OCI-LY3 (cell line): ENCODE data around the gene ATF6.

Experiments used
- H2AFZ ChIP-seq: fragments of 200-600, 300-600 bp; shearing (Covaris generic); 2 replicates; pipeline ENCODE4 v1.6.0; 2014; ENCODE audit warnings: antibody characterized with exemption, low read depth, low read length
- H3K27ac ChIP-seq: fragments of 200-600, 300-600 bp; sonication (generic); 2 replicates; pipeline ENCODE4 v1.5.1; 2014; ENCODE audit warnings: mild to moderate bottlenecking, low read length, moderate library complexity, mixed read lengths
- H3K27me3 ChIP-seq: fragments of 200-600, 300-600 bp; sonication (generic); 2 replicates; pipeline ENCODE4 v1.6.1; 2014; ENCODE audit warnings: low read depth, low read length, mixed read lengths
- H3K36me3 ChIP-seq: fragments of 200-600, 300-600 bp; sonication (generic); replicated peaks from 2 replicates; pipeline ENCODE3; 2014; ENCODE audit warnings: low read depth, low read length, mixed read lengths
- H3K4me1 ChIP-seq: fragments of 300-600, 200-600 bp; sonication (generic); 2 replicates; pipeline ENCODE4 v1.6.1; 2014; ENCODE audit warnings: low read length, mixed read lengths
- H3K4me2 ChIP-seq: fragments of 200-600, 300-600 bp; sonication (generic); 2 replicates; pipeline ENCODE4 v1.6.1; 2014; ENCODE audit warnings: low read length, mixed read lengths
- H3K4me3 ChIP-seq: fragments of 300-600, 200-600 bp; sonication (generic); 2 replicates; pipeline ENCODE4 v1.5.1; 2014; ENCODE audit warnings: antibody characterized with exemption, mild to moderate bottlenecking, low read length, moderate library complexity
- H3K79me2 ChIP-seq: fragments of 300-600, 200-600 bp; shearing (Covaris generic); 2 replicates; pipeline ENCODE4 v1.6.1; 2014; ENCODE audit warnings: mild to moderate bottlenecking, low read length, mixed read lengths
- H3K9ac ChIP-seq: fragments of 300-600, 200-600 bp; shearing (Covaris generic); 2 replicates; pipeline ENCODE4 v1.6.0; 2014; ENCODE audit warnings: mild to moderate bottlenecking, low read length, moderate library complexity
- H3K9me3 ChIP-seq: fragments of 200-600, 300-600 bp; shearing (Covaris generic); 2 replicates; pipeline ENCODE4 v1.6.1; 2014; ENCODE audit warnings: low read length, mixed read lengths; ENCODE audit not compliant: insufficient read depth
- H4K20me1 ChIP-seq: fragments of 200-600, 300-600 bp; sonication (generic); 2 replicates; pipeline ENCODE4 v1.6.1; 2016; ENCODE audit warnings: low read length, mixed read lengths; ENCODE audit not compliant: insufficient read depth
- EZH2phosphoT487 ChIP-seq: fragments of 200-600 bp; shearing (Covaris generic); IDR thresholded peaks from 2 replicates; pipeline ENCODE4 v1.6.1; 2018; ENCODE audit warnings: antibody characterized with exemption, mixed run types, low read depth
- TF ChIP-seq, protein P1 (sequence below): fragments of 200-600, 300-600 bp; sonication (generic); IDR thresholded peaks from 2 replicates; pipeline ENCODE4 v1.5.1; 2014; ENCODE audit warnings: antibody characterized with exemption, low read length, low read depth

Gene ATF6

DNA sequence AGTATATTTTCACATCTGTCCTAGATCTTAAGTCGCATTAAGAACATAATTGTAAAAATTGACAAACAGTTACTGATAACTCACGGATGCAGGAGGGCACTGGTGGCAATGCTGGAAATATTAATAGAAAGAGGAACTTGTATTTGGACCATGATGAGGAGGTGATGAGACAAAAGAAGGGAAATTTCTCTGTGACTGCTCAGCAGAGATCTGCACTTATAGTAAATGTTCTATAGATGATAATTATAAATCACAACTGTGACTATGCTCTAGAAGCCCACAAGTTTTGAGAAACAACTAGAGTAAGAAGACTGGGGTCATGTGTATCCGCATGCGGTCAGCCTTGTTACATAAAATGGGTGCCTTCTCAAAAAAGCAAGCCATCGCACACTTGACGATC lies 25.2 kb upstream of the ATF6 start:
- TF ChIP-seq, protein P1, sequence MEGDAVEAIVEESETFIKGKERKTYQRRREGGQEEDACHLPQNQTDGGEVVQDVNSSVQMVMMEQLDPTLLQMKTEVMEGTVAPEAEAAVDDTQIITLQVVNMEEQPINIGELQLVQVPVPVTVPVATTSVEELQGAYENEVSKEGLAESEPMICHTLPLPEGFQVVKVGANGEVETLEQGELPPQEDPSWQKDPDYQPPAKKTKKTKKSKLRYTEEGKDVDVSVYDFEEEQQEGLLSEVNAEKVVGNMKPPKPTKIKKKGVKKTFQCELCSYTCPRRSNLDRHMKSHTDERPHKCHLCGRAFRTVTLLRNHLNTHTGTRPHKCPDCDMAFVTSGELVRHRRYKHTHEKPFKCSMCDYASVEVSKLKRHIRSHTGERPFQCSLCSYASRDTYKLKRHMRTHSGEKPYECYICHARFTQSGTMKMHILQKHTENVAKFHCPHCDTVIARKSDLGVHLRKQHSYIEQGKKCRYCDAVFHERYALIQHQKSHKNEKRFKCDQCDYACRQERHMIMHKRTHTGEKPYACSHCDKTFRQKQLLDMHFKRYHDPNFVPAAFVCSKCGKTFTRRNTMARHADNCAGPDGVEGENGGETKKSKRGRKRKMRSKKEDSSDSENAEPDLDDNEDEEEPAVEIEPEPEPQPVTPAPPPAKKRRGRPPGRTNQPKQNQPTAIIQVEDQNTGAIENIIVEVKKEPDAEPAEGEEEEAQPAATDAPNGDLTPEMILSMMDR, result no peak
- no peak for TF ChIP-seq EZH2phosphoT487
- Histone ChIP-seq H3K9me3 (no peaks in the 10 kb centered on the region), H4K20me1 (no peaks in the 10 kb centered on the region), H3K9ac (peak overlapping the region; percentile 49), H3K4me1 (peaks cover 92% of the 10 kb centered on the region), H3K4me2 (peak overlapping the region; percentile 68), H3K27ac (peak overlapping the region; percentile 76), H3K79me2 (no peaks in the 10 kb centered on the region), H3K4me3 (peak overlapping the region; percentile 24), H3K27me3 (no peaks in the 10 kb centered on the region), H3K36me3 (no peaks in the 10 kb centered on the region), H2AFZ (peak overlapping the region; percentile 7; the same call in 1 of the 2 replicates)

- H3K27ac ChIP-seq, result peak overlapping the region; percentile 67
- peak overlapping the region; percentile 18; the same call in 1 of the 2 replicates for H3K9ac ChIP-seq
- H3K4me1 ChIP-seq, result peaks cover 84% of the 10 kb centered on the region
- no peaks in the 10 kb centered on the region for H3K9me3 ChIP-seq
- H3K4me2 ChIP-seq, result peak overlapping the region; percentile 68
- H3K79me2 ChIP-seq, result no peaks in the 10 kb centered on the region
- H3K4me3 ChIP-seq, result peak overlapping the region; percentile 27; the same call in 1 of the 2 replicates
- TF ChIP-seq, protein P1, result no peak
- no peak for TF ChIP-seq EZH2phosphoT487
- no peaks in the 10 kb centered on the region for H3K36me3 ChIP-seq
- peak overlapping the region; percentile 12; the same call in 1 of the 2 replicates for H2AFZ ChIP-seq
- H4K20me1 ChIP-seq, result no peaks in the 10 kb centered on the region
- no peaks in the 10 kb centered on the region for H3K27me3 ChIP-seq
Measured at GRCh38 chr1:161743231-161743630, 22.9 kb upstream of the ATF6 start.

- Histone ChIP-seq H3K4me3 (peak overlapping the region; percentile 64), H3K9ac (peak overlapping the region; percentile 15; the same call in 1 of the 2 replicates), H3K79me2 (peaks cover 28% of the 10 kb centered on the region), H3K27me3 (no peaks in the 10 kb centered on the region), H4K20me1 (peaks cover 5% of the 10 kb centered on the region; the same call in 1 of the 2 replicates), H3K4me1 (peaks cover 64% of the 10 kb centered on the region), H3K9me3 (no peaks in the 10 kb centered on the region), H3K4me2 (peak overlapping the region; percentile 72), H2AFZ (peak overlapping the region; percentile 75), H3K27ac (peak overlapping the region; percentile 31), H3K36me3 (peaks cover 10% of the 10 kb centered on the region)
- TF ChIP-seq, protein P1, result no peak
- TF ChIP-seq EZH2phosphoT487, result no peak
Measured at GRCh38 chr1:161747801-161748200, 18.3 kb upstream of the ATF6 start.

GRCh38 chr1:161749509-161750407 lies 16.4 kb upstream of the ATF6 start, which contains the start of gene DUSP12:
Gene DUSP12, plus strand, starts transcription at chr1:161749786. Its CDS starts 16 bp downstream, at chr1:161749802.
- Histone ChIP-seq H3K79me2 (peaks cover 28% of the 10 kb centered on the region), H3K27me3 (no peaks in the 10 kb centered on the region), H3K27ac (peak within 1 kb of the TSS; percentile 72), H3K9me3 (peaks cover 7% of the 10 kb centered on the region; the same call in 1 of the 2 replicates), H3K4me2 (peak within 1 kb of the TSS; percentile 89), H3K4me3 (peak within 1 kb of the TSS; percentile 83), H3K4me1 (peaks cover 44% of the 10 kb centered on the region), H4K20me1 (peaks cover 5% of the 10 kb centered on the region; the same call in 1 of the 2 replicates), H2AFZ (peak within 1 kb of the TSS; percentile 85), H3K36me3 (peaks cover 26% of the 10 kb centered on the region), H3K9ac (peak within 1 kb of the TSS; percentile 77)
- no peak for TF ChIP-seq EZH2phosphoT487
- TF ChIP-seq, protein P1, result peak; percentile 48
